Activated CD4-positive, alpha-beta T cell treated with anti-CD3 and anti-CD28 coated beads, Interleukin-2, amount 10 ng/mL, durations not matched to agents 7 days and 5 days (primary cell): ENCODE results near the gene NR6A1. TPM values are rescaled to one million over a fixed set of nuclear protein-coding genes. Genes with fewer than 3 reads are reported as not detected.

ENCODE experiments used
- CTCF ChIA-PET: fragments of 350-600 bp; sonication (Branson Sonifier 250); formaldehyde crosslinking; loops from one replicate; lab custom pipeline; 2021; ENCODE audit warnings: antibody characterized with exemption; lab: Charles Lee
- POLR2A ChIA-PET: fragments of 350-600 bp; sonication (Branson Sonifier 250); formaldehyde crosslinking; loops from one replicate; lab custom pipeline; 2021; ENCODE audit warnings: antibody characterized with exemption; lab: Charles Lee
- DNase-seq: peaks from one replicate; pipeline ENCODE4 v3.0.0-alpha.2; 2020
- H3K27ac Mint-ChIP-seq: one replicate; pipeline ENCODE4 v1.8.0; 2021; ENCODE audit warnings: mild to moderate bottlenecking, moderate library complexity, mixed read lengths
- H3K27me3 Mint-ChIP-seq: one replicate; pipeline ENCODE4 v1.8.0; 2021; ENCODE audit warnings: mixed read lengths
- H3K36me3 Mint-ChIP-seq: one replicate; pipeline ENCODE4 v1.8.0; 2021; ENCODE audit warnings: low read depth, mixed read lengths
- H3K4me1 Mint-ChIP-seq: one replicate; pipeline ENCODE4 v1.8.0; 2021; ENCODE audit warnings: mixed read lengths
- H3K4me3 Mint-ChIP-seq: one replicate; pipeline ENCODE4 v1.8.0; 2021; ENCODE audit warnings: mild to moderate bottlenecking, moderate library complexity, mixed read lengths
- H3K9me3 Mint-ChIP-seq: one replicate; pipeline ENCODE4 v1.8.0; 2021; ENCODE audit warnings: mixed read lengths
- total RNA-seq, 2 experiments: library from RNA; stranded (reverse); gene quantifications; one replicate each; pipeline ENCODE4 v1.2.3, GENCODE V29; 2021

Gene NR6A1
- total RNA-seq, 2 experiments from 2014 or later = 0.10 to 0.19 TPM

GRCh38 chr9:124594225-124594624 lies 176.9 kb downstream of the NR6A1 start:
- ChIA-PET CTCF (interaction anchor here (0.6 to 1.9 kb wide), 2 partner anchors 10 to 43 kb away, joined by 3 to 5 read pairs; no protein-coding TSS in a partner anchor), POLR2A (no interaction called here)
- no peak for DNase-seq
- Mint-ChIP-seq H3K27ac (no peak overlapping the region), H3K36me3 (no peaks in the 10 kb centered on the region), H3K9me3 (no peaks in the 10 kb centered on the region), H3K4me3 (no peak overlapping the region), H3K27me3 (peaks cover 18% of the 10 kb centered on the region), H3K4me1 (no peaks in the 10 kb centered on the region)

- no peaks in the 10 kb centered on the region for H3K36me3 Mint-ChIP-seq
- ChIA-PET POLR2A (no interaction called here), CTCF (interaction anchor here (1.9 kb wide), 1 partner anchor 42 kb away, joined by 5 read pairs; no protein-coding TSS in a partner anchor)
- H3K4me1 Mint-ChIP-seq = no peaks in the 10 kb centered on the region
- no peak overlapping the region for H3K27ac Mint-ChIP-seq
- peaks cover 18% of the 10 kb centered on the region for H3K27me3 Mint-ChIP-seq
- H3K9me3 Mint-ChIP-seq = no peaks in the 10 kb centered on the region
- no peak overlapping the region for H3K4me3 Mint-ChIP-seq
- DNase-seq = no peak
Observed at GRCh38 chr9:124593651-124594058, 177.5 kb downstream of the NR6A1 start.

- Mint-ChIP-seq H3K27ac (no peak overlapping the region), H3K9me3 (no peaks in the 10 kb centered on the region), H3K4me1 (no peaks in the 10 kb centered on the region), H3K27me3 (peaks cover 18% of the 10 kb centered on the region), H3K36me3 (no peaks in the 10 kb centered on the region), H3K4me3 (no peak overlapping the region)
- ChIA-PET POLR2A (no interaction called here), CTCF (interaction anchor here (0.7 kb wide), 1 partner anchor 185 kb away, joined by 3 read pairs; no protein-coding TSS in a partner anchor)
- no peak for DNase-seq
Observed at GRCh38 chr9:124593200-124593599, 177.9 kb downstream of the NR6A1 start.

GRCh38 chr9:124590889-124591641 lies 180.0 kb downstream of the NR6A1 start:
- Mint-ChIP-seq H3K9me3 (no peaks in the 10 kb centered on the region), H3K36me3 (no peaks in the 10 kb centered on the region)

DNA sequence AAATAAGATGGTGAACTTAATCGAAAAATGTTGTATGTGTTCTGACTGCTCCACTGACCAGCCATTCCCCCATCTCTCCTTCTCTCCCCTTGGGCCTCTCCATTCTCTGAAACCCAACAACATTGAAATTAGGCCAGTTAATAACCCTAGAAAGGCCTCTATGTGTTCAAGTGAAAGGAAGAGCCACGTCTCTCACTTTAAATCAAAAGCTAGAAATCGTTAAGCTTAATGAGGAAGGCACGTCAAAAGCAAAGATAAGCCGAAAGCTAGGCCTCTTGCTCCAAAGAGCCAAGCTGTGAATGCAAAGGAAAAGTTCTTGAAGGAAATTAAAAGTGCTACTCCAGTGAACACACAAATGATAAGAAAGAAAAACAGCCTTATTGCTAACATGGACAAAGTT lies 186.5 kb downstream of the NR6A1 start:
- DNase-seq = no peak
- Mint-ChIP-seq H3K36me3 (no peaks in the 10 kb centered on the region), H3K4me3 (no peak overlapping the region), H3K27me3 (peaks cover 2% of the 10 kb centered on the region), H3K9me3 (no peaks in the 10 kb centered on the region), H3K4me1 (no peaks in the 10 kb centered on the region), H3K27ac (no peak overlapping the region)
- ChIA-PET POLR2A (no interaction called here), CTCF (interaction anchor here (1.8 kb wide), 1 partner anchor 9 kb away, joined by 5 read pairs; no protein-coding TSS in a partner anchor)

More at GRCh38 chr9:124590889-124591641, 180.0 kb downstream of the NR6A1 start:
- Mint-ChIP-seq H3K4me3 (no peak overlapping the region), H3K4me1 (no peaks in the 10 kb centered on the region), H3K27ac (no peak overlapping the region), H3K27me3 (peaks cover 13% of the 10 kb centered on the region)
- ChIA-PET POLR2A (no interaction called here), CTCF (interaction anchor here (0.6 kb wide), 2 partner anchors 103 to 938 kb away, joined by 3 to 4 read pairs; no protein-coding TSS in a partner anchor)
- no peak for DNase-seq

GRCh38 chr9:124583134-124583533 lies 188.0 kb downstream of the NR6A1 start:
- ChIA-PET POLR2A (no interaction called here), CTCF (interaction anchor here (1.1 kb wide), 1 partner anchor 11 kb away, joined by 3 read pairs; no protein-coding TSS in a partner anchor)
- H3K4me1 Mint-ChIP-seq = no peaks in the 10 kb centered on the region
- DNase-seq = no peak
- peaks cover 5% of the 10 kb centered on the region for H3K27me3 Mint-ChIP-seq
- no peaks in the 10 kb centered on the region for H3K36me3 Mint-ChIP-seq
- no peak overlapping the region for H3K4me3 Mint-ChIP-seq
- no peak overlapping the region for H3K27ac Mint-ChIP-seq
- H3K9me3 Mint-ChIP-seq = no peaks in the 10 kb centered on the region

GRCh38 chr9:124580186-124580585 lies 190.9 kb downstream of the NR6A1 start:
- Mint-ChIP-seq H3K9me3 (no peaks in the 10 kb centered on the region), H3K27me3 (peaks cover 9% of the 10 kb centered on the region), H3K4me1 (no peaks in the 10 kb centered on the region), H3K4me3 (no peak overlapping the region), H3K27ac (no peak overlapping the region), H3K36me3 (no peaks in the 10 kb centered on the region)
- ChIA-PET CTCF (no interaction called here), POLR2A (interaction anchor here (0.7 kb wide), 1 partner anchor 11 kb away, joined by 4 read pairs; no protein-coding TSS in a partner anchor)
- no peak for DNase-seq

DNA sequence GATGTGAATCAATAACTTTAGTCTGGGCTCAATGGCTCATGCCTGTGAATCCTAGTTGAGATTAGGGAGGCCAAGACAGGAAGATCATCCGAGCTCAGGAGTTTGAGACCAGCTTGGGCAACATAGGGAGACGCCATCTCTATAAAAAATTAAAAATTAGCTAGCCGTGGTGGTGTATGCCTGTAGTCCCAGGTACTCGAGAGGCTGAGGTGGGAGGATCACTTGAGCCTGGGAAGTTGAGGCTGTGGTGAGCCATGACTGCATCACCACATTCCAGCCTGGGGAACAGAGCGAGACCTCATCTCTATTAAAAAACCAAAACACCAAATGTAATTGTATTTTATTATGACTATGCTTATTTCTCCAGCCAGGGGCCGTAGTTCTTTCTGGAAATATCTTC lies 194.4 kb downstream of the NR6A1 start:
- CTCF ChIA-PET = interaction anchor here (0.5 to 1.8 kb wide), 2 partner anchors 15 to 193 kb away, joined by 3 to 7 read pairs; no protein-coding TSS in a partner anchor
- POLR2A ChIA-PET = no interaction called here

DNA sequence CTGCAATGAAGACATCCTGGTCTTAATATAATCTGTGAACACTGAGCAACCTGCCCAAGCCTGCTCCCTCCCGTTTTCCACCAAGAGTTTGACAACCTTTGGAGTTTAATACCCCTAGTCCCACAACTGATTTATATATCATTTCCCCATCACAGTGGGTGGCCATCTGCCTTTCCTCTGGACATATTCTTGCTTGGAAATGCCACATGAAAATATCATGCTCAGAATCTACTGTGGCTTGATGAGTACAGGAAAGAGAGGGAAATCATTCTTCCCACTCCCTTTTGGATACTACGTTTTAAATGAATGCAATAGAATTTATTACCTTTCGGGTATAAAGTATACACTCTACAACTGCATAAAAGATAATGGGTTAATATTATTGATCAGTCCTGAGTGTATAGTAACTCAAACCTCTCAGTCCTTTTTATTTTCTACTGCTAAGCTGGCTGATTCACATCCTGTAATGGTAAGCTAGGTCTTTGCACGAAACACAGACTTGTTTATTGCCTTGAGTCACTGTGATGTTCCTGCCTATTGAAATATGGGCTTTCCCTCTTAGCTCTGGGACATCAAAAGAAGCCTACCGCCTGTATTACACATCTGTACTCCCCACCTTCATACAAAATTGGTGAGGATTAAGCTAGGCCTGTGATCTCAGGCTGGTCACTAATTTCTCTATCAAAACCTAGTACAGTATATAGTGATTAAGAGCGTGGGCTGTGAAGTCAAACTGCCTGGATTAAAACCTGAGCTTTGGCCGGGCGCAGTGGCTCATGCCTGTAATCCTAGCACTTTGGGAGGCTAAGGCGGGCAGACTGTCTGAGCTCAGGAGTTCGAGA lies 196.4 kb downstream of the NR6A1 start:
- Mint-ChIP-seq H3K36me3 (no peaks in the 10 kb centered on the region), H3K27ac (no peak overlapping the region), H3K4me1 (no peaks in the 10 kb centered on the region), H3K27me3 (peaks cover 32% of the 10 kb centered on the region), H3K4me3 (no peak overlapping the region), H3K9me3 (no peaks in the 10 kb centered on the region)
- CTCF ChIA-PET = interaction anchor here (0.8 to 2.0 kb wide), 4 partner anchors 8 to 51 kb away, joined by 3 to 5 read pairs (median 4); no protein-coding TSS in a partner anchor
- POLR2A ChIA-PET = no interaction called here
- no peak for DNase-seq

More for the DNA sequence above, 194.4 kb downstream of the NR6A1 start:
- Mint-ChIP-seq H3K36me3 (no peaks in the 10 kb centered on the region), H3K27me3 (peaks cover 19% of the 10 kb centered on the region), H3K9me3 (no peaks in the 10 kb centered on the region), H3K27ac (no peak overlapping the region), H3K4me1 (no peaks in the 10 kb centered on the region), H3K4me3 (no peak overlapping the region)
- no peak for DNase-seq

DNA sequence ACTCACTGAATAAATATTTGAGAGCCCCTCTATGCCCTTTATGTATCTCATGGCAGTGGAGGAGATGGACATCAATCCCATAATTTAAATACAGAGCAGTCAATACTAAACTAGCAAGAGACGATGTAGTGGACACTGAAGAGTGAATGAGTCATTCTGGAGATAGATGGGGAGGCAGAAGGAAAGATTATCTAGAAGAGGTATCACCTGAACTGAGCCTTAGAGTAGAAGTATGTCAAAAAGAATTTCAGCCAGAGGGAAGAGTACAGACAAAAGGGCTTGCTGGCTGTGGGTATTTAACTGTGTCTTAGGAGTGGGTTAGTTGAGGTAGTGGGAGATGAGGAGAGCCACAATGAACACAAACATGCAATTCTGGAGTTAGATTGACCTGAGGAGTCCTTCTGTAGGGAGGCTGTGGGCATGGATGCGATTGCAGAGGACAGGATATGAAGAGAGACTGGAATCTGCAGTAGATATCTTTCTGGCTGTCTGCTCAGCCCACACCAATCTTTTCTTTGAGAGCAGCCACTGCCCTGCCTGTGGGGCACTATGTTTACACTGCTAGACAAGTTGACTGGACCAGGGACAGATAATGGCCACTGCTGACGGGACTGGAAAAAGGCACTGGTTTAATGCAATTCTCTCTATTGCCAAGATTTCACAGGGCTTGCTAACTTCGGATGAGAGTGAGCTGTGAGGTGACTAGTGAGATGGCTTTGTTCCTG lies 200.0 kb downstream of the NR6A1 start:
- no peak overlapping the region for H3K27ac Mint-ChIP-seq
- H3K4me1 Mint-ChIP-seq = no peaks in the 10 kb centered on the region
- ChIA-PET CTCF (no interaction called here), POLR2A (no interaction called here)
- no peak overlapping the region for H3K4me3 Mint-ChIP-seq
- no peaks in the 10 kb centered on the region for H3K9me3 Mint-ChIP-seq
- H3K36me3 Mint-ChIP-seq = no peaks in the 10 kb centered on the region
- no peak for DNase-seq
- peaks cover 25% of the 10 kb centered on the region for H3K27me3 Mint-ChIP-seq

- H3K27me3 Mint-ChIP-seq = peaks cover 25% of the 10 kb centered on the region
- H3K27ac Mint-ChIP-seq = no peak overlapping the region
- no peaks in the 10 kb centered on the region for H3K36me3 Mint-ChIP-seq
- POLR2A ChIA-PET = interaction anchor here (0.6 kb wide), 1 partner anchor 10 kb away, joined by 4 read pairs; no protein-coding TSS in a partner anchor
- DNase-seq = no peak
- CTCF ChIA-PET = interaction anchor here (0.6 kb wide), 1 partner anchor 85 kb away, joined by 4 read pairs; no protein-coding TSS in a partner anchor
- H3K9me3 Mint-ChIP-seq = no peaks in the 10 kb centered on the region
- H3K4me1 Mint-ChIP-seq = no peaks in the 10 kb centered on the region
- H3K4me3 Mint-ChIP-seq = no peak overlapping the region
Observed at GRCh38 chr9:124569942-124570341, 201.2 kb downstream of the NR6A1 start.

- ChIA-PET CTCF (interaction anchor here (0.9 to 1.6 kb wide), 3 partner anchors 8 to 30 kb away, joined by 3 to 4 read pairs (median 4); no protein-coding TSS in a partner anchor), POLR2A (no interaction called here)
- no peak for DNase-seq
- Mint-ChIP-seq H3K9me3 (no peaks in the 10 kb centered on the region), H3K27me3 (peaks cover 23% of the 10 kb centered on the region), H3K27ac (no peak overlapping the region), H3K4me1 (no peaks in the 10 kb centered on the region), H3K4me3 (no peak overlapping the region), H3K36me3 (no peaks in the 10 kb centered on the region)
Observed at GRCh38 chr9:124567362-124567761, 203.7 kb downstream of the NR6A1 start.
